Right forelimb (tissue), 1 donor: ENCODE measurements around the gene UBA5.
A peak's percentile ranks its signal among the peaks of the same experiment; 100 is the strongest.

ENCODE experiments used
- DNase-seq: peaks from one replicate; pipeline ENCODE4 v3.0.0-alpha.2; 2018

UBA5 gene

GRCh38 chr3:132721479-132722164 lies 61.5 kb downstream of the UBA5 start:
- peak; percentile 85 for DNase-seq

- peak; percentile 99 for DNase-seq
Observed at GRCh38 chr3:132722165-132723023, 62.3 kb downstream of the UBA5 start, which contains the start of gene NPHP3. NPHP3 (minus strand) TSS chr3:132722409; CDS start chr3:132722355, 54 bp downstream.

- no peak for DNase-seq
Observed at GRCh38 chr3:132723024-132723950, 63.2 kb downstream of the UBA5 start.

GRCh38 chr3:132726341-132726823 lies 66.3 kb downstream of the UBA5 start:
- DNase-seq: no peak
